ENCODE measurements around the gene KCNJ14. TPM values are rescaled to one million over a fixed set of nuclear protein-coding genes. Genes with fewer than 3 reads are reported as not detected.

KCNJ14 gene
- total RNA-seq, 4 donors from 2014 or later: 0.42 to 0.86 (median 0.51) TPM

GRCh38 chr19:48496959-48497727, 41.8 kb downstream of the KCNJ14 start:
- no peak for DNase-seq (ENCODE audit: extremely low spot score)
- no peaks in the 10 kb centered on the region for H3K9me3 ChIP-seq
- H3K27ac ChIP-seq (replicated peaks in 1 of 4): no peak overlapping the region
- peak overlapping the region in 2 of 4 donors; percentile 12 to 32 for H3K4me3 ChIP-seq
- peaks cover 8 to 62% (median 55%) of the 10 kb centered on the region in 4 donors for H3K4me1 ChIP-seq
- intact Hi-C loops (cut with DNase I): no loop called here
- WGBS: 54% methylated on average over 12 of the region's 45 CpGs
- H3K27me3 ChIP-seq: peaks cover 0 to 54% (median 45%) of the 10 kb centered on the region in 4 donors
- TF ChIP-seq POLR2A (IDR thresholded peaks at IDR 0.05; ENCODE audit: low read depth) (no peak), EP300 (IDR thresholded peaks at IDR 0.05) (no peak), CTCF (IDR thresholded peaks at IDR 0.05) (no peak), POLR2AphosphoS5 (IDR thresholded peaks at IDR 0.05) (no peak)
- no peaks in the 10 kb centered on the region for H3K36me3 ChIP-seq

GRCh38 chr19:48497728-48498594, 42.6 kb downstream of the KCNJ14 start:
- H3K4me1 ChIP-seq: peaks cover 8 to 59% (median 50%) of the 10 kb centered on the region in 4 donors
- no peak overlapping the region for H3K27ac ChIP-seq (replicated peaks in 1 of 4)
- DNase-seq (ENCODE audit: extremely low spot score): no peak
- peaks cover 0 to 61% (median 50%) of the 10 kb centered on the region in 4 donors for H3K27me3 ChIP-seq
- WGBS: 74% methylated on average over 21 of the region's 46 CpGs
- H3K4me3 ChIP-seq: peak overlapping the region in 2 of 4 donors; percentile 18 to 32
- H3K36me3 ChIP-seq: no peaks in the 10 kb centered on the region
- H3K9me3 ChIP-seq: no peaks in the 10 kb centered on the region
- intact Hi-C loops (cut with DNase I): no loop called here
- TF ChIP-seq EP300 (IDR thresholded peaks at IDR 0.05) (no peak), CTCF (IDR thresholded peaks at IDR 0.05) (no peak), POLR2A (IDR thresholded peaks at IDR 0.05; ENCODE audit: low read depth) (no peak), POLR2AphosphoS5 (IDR thresholded peaks at IDR 0.05) (no peak)

- intact Hi-C loops (cut with DNase I): no loop called here
Measured at GRCh38 chr19:48498595-48499311, 43.4 kb downstream of the KCNJ14 start.

More at GRCh38 chr19:48498595-48499311, 43.4 kb downstream of the KCNJ14 start:
- WGBS: 64% methylated on average over 5 of the region's 59 CpGs
- Histone ChIP-seq H3K36me3 (no peaks in the 10 kb centered on the region), H3K9me3 (no peaks in the 10 kb centered on the region), H3K4me1 (peaks cover 8 to 59% (median 46%) of the 10 kb centered on the region in 4 donors), H3K27ac (replicated peaks in 1 of 4) (no peak overlapping the region), H3K4me3 (peak overlapping the region in 2 of 4 donors; percentile 18 to 32), H3K27me3 (peaks cover 0 to 61% (median 50%) of the 10 kb centered on the region in 4 donors)
- no peak for DNase-seq (ENCODE audit: extremely low spot score)
- TF ChIP-seq EP300 (IDR thresholded peaks at IDR 0.05) (no peak), POLR2AphosphoS5 (IDR thresholded peaks at IDR 0.05) (no peak), CTCF (IDR thresholded peaks at IDR 0.05) (no peak), POLR2A (IDR thresholded peaks at IDR 0.05; ENCODE audit: low read depth) (no peak)
